ENCODE measurements around the gene FRY.

GRCh38 chr13:32203736-32204135, 172.2 kb downstream of the FRY start:
- TF ChIP-seq RAD21 (IDR thresholded peaks at IDR 0.05; ENCODE audit: low read depth) (no peak), USF1 (IDR thresholded peaks at IDR 0.05) (no peak), NFIC (IDR thresholded peaks at IDR 0.05) (no peak), REST (IDR thresholded peaks at IDR 0.05; ENCODE audit: low read depth) (no peak), TEAD4 (IDR thresholded peaks at IDR 0.05) (no peak), FOXM1 (IDR thresholded peaks at IDR 0.05; ENCODE audit: borderline replicate concordance, low read depth) (no peak), TCF12 (IDR thresholded peaks at IDR 0.05; ENCODE audit: low read depth) (no peak), MAX (IDR thresholded peaks at IDR 0.05) (no peak)
